Esophagus muscularis mucosa (tissue), 3 donors: ENCODE data around the gene MDM1.

Source experiments
- CTCF ChIP-seq, 3 experiments: fragments of 200-600 bp in 2 of 3; fragments of 450-650 bp in 1 of 3; sonication (generic) in 2 of 3; IDR thresholded peaks; one replicate each; pipeline ENCODE4 v1.5.1; 2017 to 2019; ENCODE audit warnings: antibody characterized with exemption in 3 of 3, mild to moderate bottlenecking in 2 of 3, moderate library complexity in 1 of 3
- POLR2A ChIP-seq: fragments of 450-650 bp; IDR thresholded peaks from one replicate; pipeline ENCODE4 v1.6.1; 2017; ENCODE audit warnings: antibody characterized with exemption, moderate library complexity, mild to moderate bottlenecking, low read depth
- POLR2AphosphoS5 ChIP-seq, 2 donors: sonication (generic); formaldehyde crosslinking; IDR thresholded peaks; one replicate each; pipeline ENCODE4 v1.6.1; 2017; ENCODE audit warnings: antibody characterized with exemption in 2 of 2

DNA sequence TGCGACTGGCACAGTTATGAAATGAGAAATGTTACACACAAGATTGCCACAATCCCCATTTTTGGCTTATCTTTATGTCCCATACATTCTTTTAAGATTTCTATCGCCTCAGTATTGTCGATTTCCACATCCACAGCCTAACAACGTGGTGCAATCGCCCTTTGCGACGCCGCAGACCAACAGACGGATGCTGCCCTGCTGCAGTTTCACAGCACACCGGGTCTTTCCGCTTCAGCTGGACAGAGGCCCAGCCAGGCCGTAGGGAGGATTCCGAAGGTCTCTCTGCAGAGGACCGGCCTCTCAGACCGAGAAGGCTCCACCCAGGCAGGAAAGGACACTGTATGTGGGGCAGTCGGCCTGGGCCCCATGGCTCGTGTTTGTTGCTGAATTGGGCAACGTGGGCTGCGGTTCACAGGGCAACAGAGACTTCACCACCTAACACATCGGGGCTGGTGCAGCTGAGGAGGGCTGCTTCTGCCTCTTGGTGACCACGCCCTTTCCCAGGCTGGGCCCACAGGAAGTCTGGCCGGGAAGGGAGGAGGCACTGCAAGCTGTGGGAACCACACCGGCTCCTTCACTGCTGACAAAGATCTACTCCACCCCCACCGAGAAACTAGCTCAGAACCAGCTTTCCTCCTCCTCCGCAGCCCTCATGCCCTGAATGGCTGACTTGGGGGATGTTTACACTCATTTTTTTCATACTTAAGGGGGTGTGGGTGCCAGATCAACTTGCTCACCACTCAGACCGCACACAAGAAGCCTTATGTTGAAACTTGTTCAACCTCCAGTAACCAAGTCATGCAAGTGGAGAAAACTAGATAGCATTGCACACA, 32.9 kb upstream of the MDM1 start:
- TF ChIP-seq CTCF (IDR thresholded peaks at IDR 0.05) (peak in 1 of 3 experiments; percentile 18), POLR2A (no peak), POLR2AphosphoS5 (IDR thresholded peaks at IDR 0.05) (peak; percentile 74 to 78)
